ENCODE measurements around the gene LSAMP.

DNA sequence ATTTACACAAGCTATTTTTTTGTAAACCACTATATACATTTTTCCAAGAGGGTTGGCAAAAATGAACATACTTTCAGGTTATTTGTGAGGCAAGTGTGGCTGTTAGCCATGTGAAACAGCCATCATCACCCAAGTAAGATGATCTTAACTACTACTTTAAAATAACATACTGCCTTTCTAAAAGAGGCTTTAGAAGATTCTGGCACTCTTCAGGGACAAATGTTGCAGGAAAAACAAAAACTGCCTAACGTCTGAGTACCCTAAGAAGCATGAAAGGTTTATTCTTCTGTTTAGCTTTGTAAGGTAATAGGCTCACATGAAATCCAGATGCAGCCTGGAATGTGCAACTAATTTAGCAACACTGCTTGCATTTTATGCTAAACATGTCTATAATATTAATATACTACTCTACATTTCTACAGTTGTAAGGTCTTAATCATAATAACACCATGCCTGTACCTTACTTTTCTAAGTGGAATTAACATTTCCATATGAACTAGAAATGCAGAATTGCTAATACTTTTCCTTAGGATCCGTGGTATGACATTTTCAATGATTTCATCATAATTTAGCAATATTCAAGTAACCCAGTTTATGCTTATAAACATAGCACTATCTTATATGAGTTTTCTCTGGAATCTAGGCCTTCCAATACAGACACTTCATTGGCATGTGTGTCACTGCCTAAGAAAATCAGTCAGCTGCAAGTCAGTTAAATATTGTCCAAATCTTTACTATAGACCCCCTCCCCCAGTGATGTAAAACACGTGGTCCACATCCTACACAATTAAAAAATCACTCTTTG, 4.5 kb upstream of the LSAMP start:
- TF ChIP-seq, protein P1, sequence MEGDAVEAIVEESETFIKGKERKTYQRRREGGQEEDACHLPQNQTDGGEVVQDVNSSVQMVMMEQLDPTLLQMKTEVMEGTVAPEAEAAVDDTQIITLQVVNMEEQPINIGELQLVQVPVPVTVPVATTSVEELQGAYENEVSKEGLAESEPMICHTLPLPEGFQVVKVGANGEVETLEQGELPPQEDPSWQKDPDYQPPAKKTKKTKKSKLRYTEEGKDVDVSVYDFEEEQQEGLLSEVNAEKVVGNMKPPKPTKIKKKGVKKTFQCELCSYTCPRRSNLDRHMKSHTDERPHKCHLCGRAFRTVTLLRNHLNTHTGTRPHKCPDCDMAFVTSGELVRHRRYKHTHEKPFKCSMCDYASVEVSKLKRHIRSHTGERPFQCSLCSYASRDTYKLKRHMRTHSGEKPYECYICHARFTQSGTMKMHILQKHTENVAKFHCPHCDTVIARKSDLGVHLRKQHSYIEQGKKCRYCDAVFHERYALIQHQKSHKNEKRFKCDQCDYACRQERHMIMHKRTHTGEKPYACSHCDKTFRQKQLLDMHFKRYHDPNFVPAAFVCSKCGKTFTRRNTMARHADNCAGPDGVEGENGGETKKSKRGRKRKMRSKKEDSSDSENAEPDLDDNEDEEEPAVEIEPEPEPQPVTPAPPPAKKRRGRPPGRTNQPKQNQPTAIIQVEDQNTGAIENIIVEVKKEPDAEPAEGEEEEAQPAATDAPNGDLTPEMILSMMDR (conservative IDR thresholded peaks at IDR 0.05; ENCODE audit: low read depth in 2 of 2), result no peak
- TF ChIP-seq EZH2 (IDR thresholded peaks at IDR 0.05; ENCODE audit: low read depth, unreplicated experiment) (no peak), STAT1 (IDR thresholded peaks at IDR 0.05; ENCODE audit: unreplicated experiment) (no peak), JUNB (IDR thresholded peaks at IDR 0.05; ENCODE audit: unreplicated experiment) (no peak), REST (IDR thresholded peaks at IDR 0.05; ENCODE audit: unreplicated experiment) (no peak)
